Activated CD4-positive, alpha-beta T cell treated with anti-CD3 and anti-CD28 coated beads for 1 hour (primary cell): Measurements from ENCODE around the gene IRAK2.
"Not testable (repeated sequence)": the region's sequence is repeated elsewhere in the genome, so short reads cannot be mapped to it uniquely, and the experiment has no call there.

Source experiments
- DNase-seq: peaks from one replicate; pipeline ENCODE4 v3.0.0-alpha.2; 2020

Gene IRAK2

GRCh38 chr3:10260211-10260701, 95.5 kb downstream of the IRAK2 start:
- no peak for DNase-seq

GRCh38 chr3:10262027-10262426, 97.3 kb downstream of the IRAK2 start:
- no peak for DNase-seq

- peak; percentile 51 for DNase-seq
Measured at GRCh38 chr3:10263646-10264363, 99.1 kb downstream of the IRAK2 start.

DNA sequence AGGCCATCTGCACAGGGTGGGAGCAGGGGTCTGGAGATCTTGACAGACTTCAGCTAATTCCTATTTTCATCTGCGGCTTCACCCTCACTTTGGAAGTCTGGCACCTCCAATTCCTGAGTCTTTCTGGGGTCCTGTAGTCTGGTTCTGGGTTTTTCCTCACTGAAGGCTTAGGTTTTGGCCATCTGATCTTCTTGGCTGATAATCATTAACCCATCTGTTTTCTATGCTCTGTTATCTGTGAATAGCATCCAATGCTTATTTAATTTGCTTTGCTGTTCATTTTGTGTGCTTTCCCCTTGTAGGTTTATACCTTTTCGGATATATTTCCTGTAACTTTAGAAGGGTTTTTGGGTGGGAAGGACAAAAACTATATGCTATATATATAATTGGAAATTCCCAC, 101.1 kb downstream of the IRAK2 start:
- DNase-seq, result no peak

GRCh38 chr3:10266936-10267335, 102.2 kb downstream of the IRAK2 start:
- DNase-seq, result not testable (repeated sequence)

DNA sequence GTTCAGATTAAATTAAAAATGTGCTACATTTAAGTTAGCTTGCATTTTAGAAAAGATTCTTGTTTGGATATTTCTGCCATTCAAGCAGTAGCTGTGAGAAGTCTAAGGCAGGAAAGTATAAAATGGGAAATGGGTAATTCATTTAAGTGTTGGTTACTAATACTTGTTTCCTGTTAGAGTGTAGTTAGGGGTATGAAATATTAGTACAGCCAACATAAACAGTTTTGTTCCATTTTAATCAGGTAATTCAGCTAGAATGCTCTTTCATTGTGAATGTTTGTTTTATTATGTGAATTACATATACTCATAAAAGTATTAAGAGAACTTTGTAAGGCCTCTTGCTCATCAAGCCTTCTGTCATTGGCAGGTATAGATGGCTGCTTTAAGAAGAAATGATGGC, 103.4 kb downstream of the IRAK2 start:
- DNase-seq, result no peak

DNA sequence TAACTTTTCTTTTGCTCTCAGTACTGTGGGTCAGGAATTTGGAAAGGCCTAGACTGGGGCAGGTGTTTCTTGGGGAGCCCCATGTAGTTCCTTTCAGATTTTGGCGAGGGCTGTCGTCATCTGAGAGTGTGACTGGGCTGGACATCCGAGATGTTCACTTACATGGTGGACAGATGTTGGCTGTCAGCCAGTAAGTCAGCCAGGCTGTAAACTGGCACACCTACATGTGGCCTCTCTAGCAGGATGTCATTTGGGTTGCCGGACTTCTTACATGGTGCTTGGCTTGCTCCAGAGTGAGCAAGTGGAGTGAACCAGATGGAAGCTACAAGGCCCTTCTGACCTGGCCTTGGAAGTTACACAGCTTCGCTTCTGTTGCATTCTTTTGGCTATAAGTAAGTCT, 104.2 kb downstream of the IRAK2 start:
- DNase-seq, result no peak

- DNase-seq, result no peak
Measured at GRCh38 chr3:10269443-10269842, 104.7 kb downstream of the IRAK2 start.

GRCh38 chr3:10272476-10272875, 107.8 kb downstream of the IRAK2 start:
- DNase-seq, result not testable (repeated sequence)

DNA sequence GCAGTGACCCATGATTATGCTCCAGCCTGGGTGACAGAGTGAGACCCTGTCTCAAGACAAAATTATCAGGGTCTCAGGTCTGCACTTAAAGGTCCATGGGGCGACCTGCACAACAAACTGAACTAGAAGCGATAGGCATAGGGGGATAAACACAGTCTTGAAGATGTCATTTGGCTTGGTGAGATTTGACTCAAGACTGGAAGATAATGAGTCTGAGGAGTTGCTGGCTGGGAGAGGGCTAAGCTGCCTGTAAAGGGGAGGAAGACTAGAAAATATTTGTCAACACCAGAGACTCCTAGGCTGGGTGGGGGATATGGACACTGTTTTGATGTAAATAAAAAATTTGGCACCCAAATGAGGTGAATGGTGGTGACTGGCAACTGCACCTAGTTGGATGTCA, 108.3 kb downstream of the IRAK2 start:
- DNase-seq, result no peak

GRCh38 chr3:10273702-10274305, 109.1 kb downstream of the IRAK2 start:
- no peak for DNase-seq

GRCh38 chr3:10274601-10275000, 109.9 kb downstream of the IRAK2 start:
- no peak for DNase-seq

GRCh38 chr3:10277115-10277625, 112.5 kb downstream of the IRAK2 start:
- no peak for DNase-seq

- DNase-seq, result no peak
Measured at GRCh38 chr3:10278501-10278900, 113.8 kb downstream of the IRAK2 start.

GRCh38 chr3:10279384-10280176, 114.9 kb downstream of the IRAK2 start:
- DNase-seq, result no peak

GRCh38 chr3:10280177-10280529, 115.4 kb downstream of the IRAK2 start:
- no peak for DNase-seq

DNA sequence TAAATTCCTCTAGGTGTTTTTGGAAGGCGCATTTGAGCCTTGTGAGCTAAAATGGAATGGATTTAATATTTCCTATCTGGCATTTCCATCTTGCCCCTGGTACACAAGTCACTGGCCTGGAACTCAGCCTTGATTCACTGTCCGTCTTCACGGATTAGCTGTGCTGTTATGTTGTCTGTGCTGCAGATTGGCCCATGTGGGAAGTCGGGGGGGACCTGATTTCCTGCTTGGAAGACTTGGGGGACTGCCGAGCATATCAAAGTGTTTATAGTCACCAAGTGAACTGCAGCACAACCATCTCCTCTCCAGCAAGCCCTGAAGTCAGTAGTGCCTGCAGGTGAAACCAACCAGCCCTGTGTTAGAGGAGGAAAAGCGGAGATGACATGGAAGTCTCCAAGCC, 115.9 kb downstream of the IRAK2 start:
- no peak for DNase-seq

- DNase-seq, result no peak
Measured at GRCh38 chr3:10281951-10282350, 117.2 kb downstream of the IRAK2 start.

DNA sequence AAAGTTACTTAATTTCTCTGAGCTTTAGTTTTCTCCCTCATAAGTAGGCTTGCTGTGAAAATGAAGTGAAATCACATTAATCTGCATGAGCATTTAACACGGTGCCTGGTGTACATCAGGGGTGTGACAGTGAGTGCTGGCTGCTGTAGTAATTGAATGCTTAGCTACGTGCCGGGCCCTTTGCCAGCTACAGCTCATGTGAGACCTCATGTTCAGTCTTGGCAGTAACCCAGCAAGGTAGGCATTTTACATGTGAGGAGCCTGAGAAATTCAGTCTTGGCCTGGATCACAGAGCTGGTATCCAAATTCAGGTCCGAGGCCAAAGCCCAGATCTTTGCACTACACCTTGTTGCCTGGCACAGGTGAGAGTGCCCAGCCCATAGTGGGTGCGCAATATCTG, 118.9 kb downstream of the IRAK2 start:
- DNase-seq, result no peak

GRCh38 chr3:10284496-10284895, 119.8 kb downstream of the IRAK2 start:
- no peak for DNase-seq

DNA sequence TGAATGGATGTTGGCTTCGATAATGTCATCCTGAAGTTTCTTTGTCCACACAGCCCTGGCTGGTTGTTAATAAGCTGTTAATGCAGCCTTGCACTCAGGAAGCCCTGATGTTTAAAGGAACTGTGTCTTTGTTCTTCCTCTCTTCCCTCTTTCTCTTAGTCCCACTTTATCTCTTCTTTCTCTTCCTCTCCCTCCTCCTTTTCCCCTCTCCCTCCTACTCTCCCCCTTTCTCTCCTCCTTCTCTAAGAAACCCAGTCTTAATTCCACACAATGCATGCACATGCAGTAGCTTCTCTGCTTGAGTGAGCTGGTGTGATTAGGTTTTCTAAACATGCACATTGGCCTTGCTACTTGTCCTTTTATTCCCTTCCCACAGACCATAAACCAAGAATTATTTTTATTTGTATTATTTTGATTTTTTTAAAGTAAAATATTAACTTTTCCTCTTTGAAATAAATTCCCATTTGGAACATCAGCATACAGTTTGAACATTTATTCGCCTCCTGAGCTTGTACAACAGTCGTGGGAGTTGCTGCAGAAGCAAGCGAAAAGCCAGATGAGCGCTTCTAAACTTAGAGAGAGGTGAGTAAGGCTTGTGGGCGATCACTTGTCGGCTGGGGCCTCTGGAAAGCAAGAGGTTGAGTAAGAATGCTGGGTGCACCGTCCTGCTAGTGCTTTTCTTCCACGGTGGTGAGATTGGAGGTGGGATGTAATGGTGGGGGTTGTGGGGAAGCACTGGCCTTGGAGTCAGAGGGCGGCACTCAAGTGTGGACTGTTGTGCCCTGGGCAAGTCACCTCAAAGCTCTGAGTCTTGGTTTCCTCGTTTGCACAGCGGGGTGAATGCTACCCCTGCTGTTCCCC, 120.8 kb downstream of the IRAK2 start:
- no peak for DNase-seq

- DNase-seq, result no peak
Measured at GRCh38 chr3:10286133-10286524, 121.4 kb downstream of the IRAK2 start.
